HepG2 (cell line): ENCODE measurements around the gene TMCO4. TPM values are rescaled to one million over a fixed set of nuclear protein-coding genes. Genes with fewer than 3 reads are reported as not detected.
"Not testable (repeated sequence)": the region's sequence is repeated elsewhere in the genome, so short reads cannot be mapped to it uniquely, and the experiment has no call there.

Source experiments
- ATAC-seq: fragments of 200-7000 bp; cut with Tn5 transposase; 3 replicates; pipeline ENCODE4 v1.9.1; 2020; ENCODE audit warnings: mild to moderate bottlenecking, moderate library complexity
- BruUV-seq: library from RNA; stranded (reverse); fragments of 400-500 nt; replicated peaks from 2 replicates; lab custom pipeline; 2021; lab: Mats Ljungman, UMichigan
- CTCF ChIA-PET: fragments of 300-600 bp; formaldehyde crosslinking; extraction: SDS; loops from one replicate; lab custom pipeline; 2021; ENCODE audit warnings: low total read pairs, inconsistent platforms, low intra/inter-chr PET ratio; lab: Yijun Ruan, JAX
- POLR2A ChIA-PET: fragments of 350-600 bp; sonication (Branson Sonifier 250); formaldehyde crosslinking; loops from one replicate; lab custom pipeline; 2020; ENCODE audit warnings: antibody characterized with exemption, inconsistent platforms; lab: Yijun Ruan, JAX
- DNase-seq: peaks from one replicate; pipeline ENCODE4 v3.0.0-alpha.2; 2015; ENCODE audit warnings: low spot score
- FAIRE-seq: peaks from 3 replicates; lab custom pipeline; 2011; peaks lifted over from hg19 to GRCh38; lab: Jason Lieb, UNC
- H2AFZ ChIP-seq: one replicate; pipeline ENCODE4 v1.6.1; 2011; ENCODE audit warnings: low read length, inconsistent platforms
- H3K27ac ChIP-seq: fragments of 300-600 bp; 3 replicates; pipeline ENCODE4 v1.8.0; 2011; ENCODE audit warnings: mixed run types, mild to moderate bottlenecking, mixed read lengths, low read length, inconsistent platforms; ENCODE audit not compliant: insufficient read depth; ENCODE audit errors: extremely low read length
- H3K27me3 ChIP-seq, 2 experiments: fragments of 200-600 bp in 1 of 2; 2 replicates in 1 of 2; 3 replicates in 1 of 2; pipeline versions ENCODE4 v1.6.0 to v1.8.0; 2011; ENCODE audit warnings: low read length in 2 of 2, mild to moderate bottlenecking in 2 of 2, moderate library complexity in 2 of 2, inconsistent platforms in 1 of 2; ENCODE audit not compliant: insufficient read depth in 2 of 2, control insufficient read depth in 1 of 2
- H3K36me3 ChIP-seq, 2 experiments: fragments of 200-600 bp in 1 of 2; replicated peaks in 1 of 2; 2 replicates in 1 of 2; 3 replicates in 1 of 2; pipeline versions ENCODE4 v1.5.1 to v1.8.0; 2011; ENCODE audit warnings: low read length in 2 of 2, inconsistent platforms in 1 of 2; ENCODE audit not compliant: insufficient read depth in 2 of 2, control insufficient read depth in 1 of 2
- H3K4me1 ChIP-seq: 2 replicates; pipeline ENCODE4 v1.5.1; 2012; ENCODE audit warnings: low read length, inconsistent platforms; ENCODE audit not compliant: insufficient read depth
- H3K4me2 ChIP-seq: 2 replicates; pipeline ENCODE4 v1.6.0; 2011; ENCODE audit warnings: low read depth, low read length, inconsistent platforms
- H3K4me3 ChIP-seq, 3 experiments: fragments of 200-600 bp in 1 of 3; sonication (generic), shearing (Covaris generic) in 1 of 3; replicated peaks in 1 of 3; 2 replicates each; pipeline ENCODE4 v1.5.1; 2011 to 2016; ENCODE audit warnings: low read length in 3 of 3, inconsistent platforms in 2 of 3, low read depth in 2 of 3, mild to moderate bottlenecking in 2 of 3, control low read depth in 1 of 3, mixed read lengths in 1 of 3; ENCODE audit not compliant: insufficient read depth in 1 of 3
- H3K79me2 ChIP-seq: one replicate; pipeline ENCODE4 v1.6.1; 2011; ENCODE audit warnings: low read length, inconsistent platforms; ENCODE audit not compliant: insufficient read depth
- H3K9ac ChIP-seq: 2 replicates; pipeline ENCODE4 v1.6.0; 2011; ENCODE audit warnings: mild to moderate bottlenecking, low read depth, low read length, inconsistent platforms; ENCODE audit not compliant: insufficient read depth
- H3K9me3 ChIP-seq: 2 replicates; pipeline ENCODE4 v1.5.1; 2012; ENCODE audit warnings: mild to moderate bottlenecking, low read length
- H4K20me1 ChIP-seq: 2 replicates; pipeline ENCODE4 v1.6.0; 2011; ENCODE audit warnings: inconsistent platforms, mild to moderate bottlenecking, low read length, moderate library complexity; ENCODE audit not compliant: insufficient read depth
- CEBPG ChIP-seq: IDR thresholded peaks from 2 replicates; pipeline ENCODE4 v1.6.1; 2016
- ZFY ChIP-seq: sonication (generic); formaldehyde crosslinking; IDR thresholded peaks from 2 replicates; pipeline ENCODE4 v1.4.0; 2020; ENCODE audit warnings: missing genetic modification reagents
- ZNF460 ChIP-seq: sonication (generic); formaldehyde crosslinking; IDR thresholded peaks from 2 replicates; pipeline ENCODE4 v1.5.1; 2020; ENCODE audit warnings: missing genetic modification reagents, mild to moderate bottlenecking, borderline replicate concordance
- ZNF543 ChIP-seq: sonication (generic); formaldehyde crosslinking; IDR thresholded peaks from 2 replicates; pipeline ENCODE4 v1.4.0; 2020; ENCODE audit warnings: mild to moderate bottlenecking, missing genetic modification reagents
- ZNF691 ChIP-seq: sonication (generic); formaldehyde crosslinking; IDR thresholded peaks from 2 replicates; pipeline ENCODE4 v1.4.0; 2020; ENCODE audit warnings: missing genetic modification reagents, low read depth, mild to moderate bottlenecking, borderline replicate concordance
- WGBS: methylation state at CpG from one replicate; pipeline ENCODE4 v1.1.6; 2017; ENCODE audit warnings: low lambda C conversion rate; 5-methylcytosine and 5-hydroxymethylcytosine counted together
- in situ Hi-C: cut with HindIII; loops from 2 replicates; pipeline ENCODE4 v1.10.0; 2017; ENCODE audit warnings: low pct_unique_long_range_greater_than_20kb; ENCODE audit not compliant: extremely low pct_ligation_motif_present
- intact Hi-C: fragments of 100-400 bp; cut with micrococcal nuclease; formaldehyde crosslinking; loops from one replicate; pipeline ENCODE4 v1.10.0; 2022; ENCODE audit not compliant: unreplicated experiment
- polyA plus RNA-seq, 8 experiments: library from polyadenylated mRNA; depleted of rRNA in 3 of 8; stranded (reverse) in 7 of 8; unstranded in 1 of 8; fragments of >200 nt; fragmentation: Illumina TruSeq in 4 of 8; extraction: Trizol in 4 of 8; gene quantifications; 2 replicates each; pipeline versions ENCODE4 v1.2.1 to v1.2.3, GENCODE V29; 2011 to 2016; ENCODE audit warnings: low read depth in 4 of 8, missing spikeins in 1 of 8, mixed read lengths in 1 of 8; ENCODE audit not compliant: insufficient read depth in 1 of 8
- total RNA-seq, 5 experiments: library from RNA; depleted of rRNA; stranded (reverse); fragments of >200 nt; fragmentation: Illumina TruSeq; extraction: Trizol; gene quantifications; 2 replicates each; pipeline ENCODE4 v1.2.3, GENCODE V29; 2016; ENCODE audit warnings: low read depth in 1 of 5

TMCO4 gene
- total and polyA plus RNA-seq, 2 of the 13 experiments (the other 11 are each of a cell fraction or from before 2014, with no cell fraction given), result 2.1 to 4.1 TPM

GRCh38 chr1:19639999-19640362, 159.7 kb downstream of the TMCO4 start (continued):
- TF ChIP-seq ZNF691 (no peak), CEBPG (CRISPR knock-in tag) (peak; percentile 88)

DNA sequence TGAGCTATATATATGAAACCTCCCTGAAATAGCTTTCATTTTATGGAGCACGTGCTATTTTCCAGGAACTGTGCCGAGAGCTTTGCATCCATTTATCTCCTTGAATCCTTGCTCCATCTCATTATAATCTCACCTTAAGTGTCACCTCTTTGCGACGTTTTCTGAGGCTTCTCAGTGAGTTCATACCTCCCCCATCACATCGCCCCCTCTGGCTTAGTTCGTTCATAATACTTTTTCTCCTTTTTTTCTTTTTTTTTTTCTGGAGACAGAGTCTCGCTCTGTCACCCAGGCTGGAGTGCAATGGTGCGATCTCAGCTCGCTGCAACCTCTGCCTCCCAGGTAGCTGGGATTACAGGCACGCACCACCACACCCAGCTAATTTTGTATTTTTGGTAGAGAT, 160.5 kb downstream of the TMCO4 start:
- 57% methylated on average over 10 of the region's 10 CpGs for WGBS
- CTCF ChIA-PET, result not testable (repeated sequence)

DNA sequence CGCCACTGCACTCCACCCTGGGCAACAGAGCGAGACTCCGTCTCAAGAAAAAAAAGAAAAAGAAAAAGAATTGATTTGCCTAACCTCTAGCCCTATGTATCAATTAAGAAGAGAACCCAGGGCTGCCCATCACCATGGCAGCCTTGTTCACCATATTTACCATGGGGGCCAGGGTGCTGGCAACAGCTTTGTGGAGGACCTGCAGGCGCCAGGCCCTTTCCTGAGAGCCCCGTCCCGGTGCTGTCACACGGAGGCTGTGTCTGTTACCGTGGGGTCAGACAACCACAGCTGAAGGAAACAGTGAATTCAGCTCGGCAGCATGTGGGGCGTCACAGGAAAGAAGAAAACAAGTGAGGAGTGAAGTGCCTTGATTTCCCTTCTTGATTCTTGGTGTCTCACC, 162.1 kb downstream of the TMCO4 start:
- peaks cover under 1 to 2% of the 10 kb centered on the region in 2 experiments; a peak in 1 of 5 replicates for H3K27me3 ChIP-seq
- H3K79me2 ChIP-seq, result no peaks in the 10 kb centered on the region
- peaks cover 33% of the 10 kb centered on the region for H3K4me1 ChIP-seq
- no peaks in the 10 kb centered on the region for H3K36me3 ChIP-seq
- intact Hi-C loops, result no loop called here
- no peaks in the 10 kb centered on the region for H3K9me3 ChIP-seq
- H4K20me1 ChIP-seq, result no peaks in the 10 kb centered on the region
- TF ChIP-seq ZFY (CRISPR knock-in tag), result no peak
- no peak for TF ChIP-seq ZNF543 (CRISPR knock-in tag)
- TF ChIP-seq, all 625 proteins: peak for 0
- Histone ChIP-seq H2AFZ (no peak overlapping the region), H3K9ac (no peak overlapping the region), H3K4me3 (no peak overlapping the region), H3K27ac (no peak overlapping the region), H3K4me2 (no peak overlapping the region)
- WGBS, result 80% methylated on average over 7 of the region's 10 CpGs
- ChIA-PET POLR2A (no interaction called here), CTCF (no interaction called here)
- no TSS peak for BruUV-seq
- in situ Hi-C loops, result no loop called here
- no peak for ATAC-seq
- no peak for DNase-seq
- FAIRE-seq, result no peak

More for the DNA sequence above, 160.5 kb downstream of the TMCO4 start:
- in situ Hi-C loops, H3K79me2 ChIP-seq, POLR2A ChIA-PET, H3K36me3 ChIP-seq, H3K9ac ChIP-seq, ATAC-seq, FAIRE-seq, H3K9me3 ChIP-seq, intact Hi-C loops, H3K4me3 ChIP-seq, H2AFZ ChIP-seq, H3K27ac ChIP-seq, DNase-seq, H4K20me1 ChIP-seq, BruUV-seq: not testable (repeated sequence)
- peaks cover 2 to 13% of the 10 kb centered on the region in 2 experiments; a peak in 3 of 5 replicates for H3K27me3 ChIP-seq
- 0 out of 2 replicates have a peak overlapping the region, but pooled peaks have one; percentile 0 for H3K4me2 ChIP-seq
- peak; percentile 24; the same call in 1 of the 2 replicates for TF ChIP-seq ZNF460 (CRISPR knock-in tag)
- peaks cover 45% of the 10 kb centered on the region for H3K4me1 ChIP-seq

- WGBS, result 70% methylated on average over 10 of the region's 10 CpGs
- H3K79me2 ChIP-seq, H3K27me3 ChIP-seq, H3K9ac ChIP-seq, H3K4me3 ChIP-seq, H3K27ac ChIP-seq, DNase-seq, BruUV-seq, ATAC-seq, H3K9me3 ChIP-seq, H3K36me3 ChIP-seq, FAIRE-seq, H4K20me1 ChIP-seq, in situ Hi-C loops, CTCF ChIA-PET, H3K4me2 ChIP-seq, POLR2A ChIA-PET, H2AFZ ChIP-seq, intact Hi-C loops: not testable (repeated sequence)
- H3K4me1 ChIP-seq, result peaks cover 33% of the 10 kb centered on the region
Measured at GRCh38 chr1:19636749-19637148, 163.0 kb downstream of the TMCO4 start.
